Measurements from ENCODE around the gene PERCC1. TPM values are rescaled to one million over a fixed set of nuclear protein-coding genes. Genes with fewer than 3 reads are reported as not detected.

The PERCC1 gene
- total RNA-seq, 2 donors from 2014 or later, result 0.27 TPM; not detected in 1

DNA sequence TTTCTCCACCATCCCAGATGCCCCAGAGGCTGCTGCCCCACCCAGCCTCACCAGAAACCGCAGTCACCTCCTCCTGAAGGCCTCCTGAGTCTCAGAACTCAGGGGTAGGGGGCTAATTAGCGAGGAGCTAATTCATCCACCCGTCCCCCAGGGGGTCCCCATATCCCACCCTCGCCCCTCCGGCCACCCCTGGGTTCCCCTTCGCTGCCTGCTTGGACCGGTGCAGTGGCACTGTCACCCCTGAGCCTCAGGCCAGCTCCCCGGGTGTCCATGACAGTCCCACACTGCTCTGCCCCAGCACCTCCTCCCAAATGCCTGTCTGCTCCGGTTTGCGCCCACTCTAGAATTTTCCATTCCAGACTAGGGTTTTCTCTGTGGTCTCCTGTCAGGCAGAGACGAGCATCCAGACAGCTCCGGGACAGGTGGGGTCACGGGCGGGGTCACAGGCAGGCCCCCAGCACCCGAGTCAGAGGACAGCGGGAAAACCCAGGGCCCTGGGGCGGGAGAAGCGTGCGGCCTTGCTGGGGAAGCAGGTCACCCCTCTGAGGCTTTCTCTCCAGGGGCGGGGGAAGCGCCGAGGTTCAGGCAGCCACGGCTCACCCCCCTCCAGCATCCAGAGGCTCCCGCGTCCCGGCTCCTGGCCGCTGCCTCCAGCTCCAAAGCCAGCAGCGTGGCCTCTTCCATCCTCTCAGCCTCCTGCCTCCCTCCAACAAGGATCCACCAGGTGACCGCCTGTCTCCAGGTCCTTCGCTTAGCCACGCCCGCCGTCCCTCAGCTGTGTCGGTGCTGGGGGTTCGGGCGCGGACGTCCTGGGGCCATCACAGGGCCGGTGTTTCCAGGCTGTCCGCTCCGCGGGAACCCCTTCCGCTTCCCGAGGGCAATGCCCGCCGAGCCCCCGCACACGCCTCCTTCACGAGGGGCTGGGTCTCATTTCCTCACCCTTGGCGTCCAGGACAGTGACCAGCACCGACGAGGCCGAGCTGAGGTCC lies 3.1 kb upstream of the PERCC1 start:
- Mint-ChIP-seq H3K36me3 (no peaks in the 10 kb centered on the region), H3K9me3 (no peaks in the 10 kb centered on the region), H3K27ac (no peak overlapping the region)
- ATAC-seq (peak in 1 of 2 donors; percentile 3), DNase-seq (ENCODE audit: low spot score in 2 of 2) (no peak)

DNA sequence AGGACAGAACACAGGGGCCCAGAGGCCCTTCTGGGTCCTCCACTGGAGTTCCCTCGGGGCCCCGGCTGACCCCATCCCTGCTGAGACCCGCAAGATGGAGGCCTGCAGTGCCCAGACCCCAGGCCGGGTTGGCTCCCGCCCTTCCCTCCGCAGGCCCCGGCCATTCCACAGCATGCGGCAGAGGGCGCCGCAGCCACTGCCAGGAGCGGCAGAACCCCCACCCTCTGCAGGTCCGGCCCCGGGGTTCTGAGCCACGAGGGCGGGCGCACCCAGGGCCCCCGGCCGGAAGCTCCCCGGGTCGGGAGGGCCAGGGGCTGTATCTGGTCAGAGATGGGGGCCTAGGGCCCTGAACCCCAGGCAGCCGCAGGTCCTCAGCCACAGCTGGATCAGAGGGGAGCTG lies 2.4 kb upstream of the PERCC1 start:
- H3K27ac Mint-ChIP-seq, result no peak overlapping the region
- no peaks in the 10 kb centered on the region for H3K36me3 Mint-ChIP-seq
- peak; percentile 62 to 88 for ATAC-seq
- no peaks in the 10 kb centered on the region for H3K9me3 Mint-ChIP-seq
- peak in 1 of 2 donors; percentile 68 for DNase-seq (ENCODE audit: low spot score in 2 of 2)

DNA sequence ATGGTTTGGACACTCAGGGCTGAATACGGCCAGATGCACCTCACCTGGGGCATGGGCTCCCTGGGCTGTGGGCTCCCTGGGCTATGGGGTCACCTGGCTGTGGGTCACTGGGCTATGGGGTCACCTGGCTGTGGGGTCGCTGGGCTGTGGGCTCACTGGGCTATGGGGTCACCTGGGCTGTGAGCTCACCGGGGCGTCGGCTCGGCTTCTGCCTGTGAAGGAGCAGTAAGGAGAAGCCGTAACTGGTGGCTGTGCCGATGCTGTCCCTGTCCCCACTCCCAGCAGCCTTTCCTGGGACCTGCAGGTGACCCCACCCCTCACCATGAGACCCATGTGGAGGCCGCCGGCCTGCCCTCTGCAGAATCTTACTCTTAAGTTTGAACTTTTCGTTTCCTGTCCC lies 1.9 kb upstream of the PERCC1 start:
- ATAC-seq (no peak), DNase-seq (ENCODE audit: low spot score in 2 of 2) (no peak)
- H3K36me3 Mint-ChIP-seq, result no peaks in the 10 kb centered on the region
- peak overlapping the region in 1 of 2 donors; percentile 29 for H3K27ac Mint-ChIP-seq
- no peaks in the 10 kb centered on the region for H3K9me3 Mint-ChIP-seq

DNA sequence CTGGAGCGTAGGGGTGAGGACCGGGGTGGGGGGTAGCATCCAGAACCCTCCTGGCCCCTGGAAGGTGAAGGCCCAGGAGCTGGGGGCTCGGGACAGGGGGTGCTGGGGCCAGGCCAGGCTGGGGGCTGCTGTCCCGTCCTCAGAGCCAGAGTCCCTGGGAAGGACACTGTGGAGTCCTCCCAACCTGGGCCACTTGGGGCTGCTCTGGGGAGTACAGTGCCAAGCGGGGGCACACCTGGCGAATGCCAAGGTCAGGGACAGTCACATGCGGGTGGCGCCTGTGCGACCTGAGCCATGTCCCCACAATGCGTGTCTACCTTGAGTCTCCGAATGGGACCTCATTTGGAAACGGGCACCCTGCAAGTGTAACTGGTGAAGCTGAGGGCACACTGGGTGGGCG lies 1.2 kb upstream of the PERCC1 start:
- Mint-ChIP-seq H3K27ac (peak overlapping the region in 1 of 2 donors; percentile 29), H3K36me3 (no peaks in the 10 kb centered on the region), H3K9me3 (no peaks in the 10 kb centered on the region)
- ATAC-seq (no peak), DNase-seq (ENCODE audit: low spot score in 2 of 2) (no peak)

DNA sequence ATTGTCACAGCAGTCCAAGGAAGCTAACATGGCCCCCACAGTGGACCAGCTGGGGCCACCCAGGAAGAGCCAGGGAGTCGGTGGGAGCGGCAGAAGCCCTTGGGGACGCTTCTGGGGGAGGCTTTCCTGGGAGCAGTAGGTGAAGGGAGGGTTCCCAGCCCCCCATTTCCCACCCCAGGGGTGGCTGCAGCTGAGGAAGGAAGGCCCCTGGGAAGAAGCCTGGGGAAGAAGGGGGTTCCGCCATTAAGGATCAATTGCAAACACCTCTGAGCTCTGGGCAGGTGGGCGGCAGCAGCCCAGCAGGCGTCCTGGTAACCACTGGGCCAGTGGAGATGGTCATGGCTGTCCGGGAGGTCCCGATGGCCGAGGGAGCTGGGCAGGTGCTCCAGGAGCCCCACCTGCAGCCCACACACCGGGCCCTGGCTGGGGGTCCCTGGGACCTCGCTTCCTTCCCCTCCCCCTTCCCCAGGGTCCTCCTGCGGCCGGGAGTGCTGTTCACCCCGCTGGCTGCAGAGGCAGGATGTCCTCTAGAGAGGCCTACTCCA lies 592 bp upstream of the PERCC1 start:
- no peaks in the 10 kb centered on the region for H3K9me3 Mint-ChIP-seq
- H3K27ac Mint-ChIP-seq, result peak overlapping the region in 1 of 2 donors; percentile 29
- no peak for ATAC-seq
- no peaks in the 10 kb centered on the region for H3K36me3 Mint-ChIP-seq
- no peak for DNase-seq (ENCODE audit: low spot score in 2 of 2)

DNA sequence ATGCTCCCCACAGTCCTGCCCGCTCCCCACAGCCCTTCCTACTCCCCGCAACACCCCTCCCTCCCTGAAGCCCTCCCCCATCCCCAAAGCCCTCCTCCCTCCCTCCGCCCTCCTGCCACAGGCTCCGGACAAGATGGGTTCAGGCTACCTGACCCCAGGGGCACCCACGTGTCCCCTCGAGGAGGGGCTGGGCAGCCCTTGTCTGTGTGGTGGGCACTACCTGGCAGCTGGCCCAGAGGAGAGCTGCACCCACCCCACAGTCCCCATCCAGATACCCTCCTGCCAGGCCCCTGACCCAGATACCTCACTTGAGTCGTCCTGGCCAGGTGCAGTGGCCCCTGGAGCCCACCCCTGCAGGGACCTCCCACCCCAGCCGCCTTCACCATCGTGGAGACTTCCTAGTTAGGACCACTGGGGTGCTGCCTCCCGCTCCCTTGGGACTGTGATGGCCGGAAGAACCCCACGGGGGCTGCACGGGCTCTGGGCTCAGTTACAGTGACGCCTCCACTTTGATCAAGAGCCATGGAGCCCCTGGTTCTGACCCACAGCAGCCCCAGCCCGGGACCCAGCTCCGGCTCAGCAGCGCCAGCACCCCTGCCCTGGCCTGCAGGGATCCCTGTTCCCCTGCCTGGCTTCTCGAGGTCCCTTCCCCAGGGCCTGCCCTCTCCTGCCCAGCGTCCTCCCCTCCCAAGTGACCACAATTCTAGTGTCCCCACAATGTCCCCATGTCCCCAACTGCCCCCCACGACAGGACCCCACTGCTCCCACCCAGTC lies 806 bp downstream of the PERCC1 start:
- DNase-seq (ENCODE audit: low spot score in 2 of 2) (no peak), ATAC-seq (no peak)
- Mint-ChIP-seq H3K27ac (no peak overlapping the region), H3K9me3 (no peaks in the 10 kb centered on the region), H3K36me3 (no peaks in the 10 kb centered on the region)

DNA sequence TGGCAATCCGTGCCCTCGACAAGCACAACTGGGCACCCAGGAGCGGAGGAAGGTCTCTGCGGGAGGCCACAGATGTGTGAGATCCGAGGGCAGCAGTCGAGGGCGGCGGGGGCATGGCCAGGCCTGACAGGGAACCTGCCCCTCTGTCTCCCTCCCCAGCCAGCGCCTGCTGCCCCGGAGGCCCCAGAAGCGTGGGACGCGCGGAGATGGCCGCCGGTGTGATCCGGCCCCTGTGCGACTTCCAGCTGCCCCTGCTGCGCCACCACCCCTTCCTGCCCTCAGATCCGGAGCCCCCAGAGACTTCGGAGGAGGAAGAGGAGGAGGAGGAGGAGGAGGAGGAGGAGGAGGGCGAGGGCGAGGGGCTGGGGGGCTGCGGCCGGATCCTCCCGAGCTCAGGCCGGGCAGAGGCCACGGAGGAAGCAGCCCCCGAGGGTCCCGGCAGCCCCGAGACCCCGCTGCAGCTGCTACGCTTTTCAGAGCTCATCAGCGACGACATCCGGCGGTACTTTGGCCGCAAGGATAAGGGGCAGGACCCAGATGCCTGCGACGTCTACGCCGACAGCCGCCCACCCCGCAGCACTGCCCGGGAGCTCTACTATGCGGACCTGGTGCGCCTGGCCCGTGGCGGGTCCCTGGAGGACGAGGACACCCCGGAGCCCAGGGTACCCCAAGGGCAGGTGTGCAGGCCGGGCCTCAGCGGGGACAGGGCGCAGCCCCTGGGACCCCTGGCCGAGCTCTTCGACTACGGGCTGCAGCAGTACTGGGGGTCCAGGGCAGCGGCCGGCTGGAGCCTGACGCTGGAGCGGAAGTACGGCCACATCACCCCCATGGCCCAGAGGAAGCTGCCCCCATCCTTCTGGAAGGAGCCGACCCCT lies 1.7 kb downstream of the PERCC1 start:
- ATAC-seq (peak in 1 of 2 donors; percentile 8), DNase-seq (ENCODE audit: low spot score in 2 of 2) (no peak)
- no peaks in the 10 kb centered on the region for H3K36me3 Mint-ChIP-seq
- H3K27ac Mint-ChIP-seq, result no peak overlapping the region
- no peaks in the 10 kb centered on the region for H3K9me3 Mint-ChIP-seq

DNA sequence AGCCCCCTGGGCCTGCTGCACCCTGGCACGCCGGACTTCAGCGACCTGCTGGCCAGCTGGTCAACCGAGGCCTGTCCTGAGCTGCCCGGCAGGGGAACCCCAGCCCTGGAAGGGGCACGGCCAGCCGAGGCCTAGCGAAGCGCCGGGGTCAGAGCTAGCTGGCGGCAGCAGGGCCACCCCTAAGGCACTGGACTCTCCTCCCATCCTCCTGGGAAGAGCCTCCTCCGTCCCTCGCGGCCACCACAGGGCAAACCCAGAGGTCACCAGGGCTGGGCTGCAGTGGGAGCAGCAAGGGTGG lies 2.3 kb downstream of the PERCC1 start:
- Mint-ChIP-seq H3K9me3 (no peaks in the 10 kb centered on the region), H3K36me3 (no peaks in the 10 kb centered on the region), H3K27ac (no peak overlapping the region)
- ATAC-seq (no peak), DNase-seq (ENCODE audit: low spot score in 2 of 2) (no peak)

DNA sequence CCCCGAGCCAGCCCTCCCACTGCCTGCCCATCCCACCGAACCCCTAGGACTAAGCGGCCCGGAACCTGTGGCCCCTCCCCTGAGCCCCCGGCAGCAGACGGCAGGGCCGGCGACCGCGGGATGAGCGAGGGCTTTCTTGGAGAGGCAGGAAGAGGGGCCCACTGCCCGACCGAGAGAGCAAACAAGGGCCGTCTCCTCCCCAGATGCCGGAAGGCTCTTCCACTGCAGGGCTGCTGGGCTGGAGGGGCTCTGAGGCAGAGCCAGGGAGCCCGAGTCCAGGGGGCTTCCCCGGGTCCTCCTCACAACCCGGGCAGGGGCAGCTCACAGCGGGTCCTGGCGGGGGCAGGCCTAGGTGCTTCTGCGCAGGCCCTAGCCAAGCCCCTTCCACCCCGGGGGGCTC lies 2.9 kb downstream of the PERCC1 start:
- no peak for DNase-seq (ENCODE audit: low spot score in 2 of 2)
- Mint-ChIP-seq H3K27ac (no peak overlapping the region), H3K9me3 (no peaks in the 10 kb centered on the region), H3K36me3 (no peaks in the 10 kb centered on the region)
- no peak for ATAC-seq

DNA sequence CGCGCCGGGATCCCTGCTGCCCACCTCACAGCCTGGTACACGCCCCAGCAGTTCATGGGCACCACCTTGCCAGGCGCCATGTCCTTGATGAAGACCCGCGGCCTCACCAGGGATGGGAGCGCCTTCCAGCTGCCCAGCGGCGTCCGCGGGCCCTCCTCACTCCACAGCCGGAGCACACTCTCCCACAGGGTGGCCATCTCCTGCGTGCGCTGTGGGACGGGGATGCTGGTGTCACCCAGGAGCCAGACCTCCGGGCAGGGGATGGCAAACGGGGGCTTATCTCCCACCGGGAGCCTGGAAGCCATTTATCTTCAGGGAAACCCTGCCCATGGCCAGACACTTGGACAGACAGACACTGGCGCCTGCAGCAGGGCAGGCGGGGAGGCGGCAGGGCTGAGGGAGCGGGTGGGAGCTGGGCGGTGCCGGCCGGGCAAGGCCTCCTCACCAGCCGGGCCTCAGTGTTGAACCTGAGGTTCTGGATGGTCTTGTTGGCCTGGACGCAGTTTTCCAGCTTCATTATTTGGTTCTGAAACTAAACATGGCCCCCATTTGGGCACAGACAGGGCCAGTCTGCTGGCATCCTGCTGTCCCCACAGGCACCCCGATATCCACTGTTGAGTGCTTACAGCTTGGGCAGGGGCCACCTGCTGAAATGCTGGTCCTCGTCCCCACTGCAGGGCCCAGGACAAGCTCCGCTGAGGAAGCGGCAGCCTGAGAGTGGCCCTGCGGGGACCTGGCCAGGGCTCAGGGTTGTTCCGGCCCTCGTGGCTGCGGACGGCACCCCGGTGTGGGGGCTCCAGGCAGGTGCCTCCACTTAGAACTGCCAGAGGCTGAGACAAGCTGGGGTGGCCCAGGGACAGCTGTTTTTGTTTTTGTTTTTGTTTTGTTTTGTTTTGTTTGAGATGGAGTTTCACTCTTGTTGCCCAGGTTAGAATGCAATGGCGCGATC lies 4.0 kb downstream of the PERCC1 start:
- DNase-seq (ENCODE audit: low spot score in 2 of 2), result no peak
- H3K36me3 Mint-ChIP-seq, result no peaks in the 10 kb centered on the region
- ATAC-seq, result no peak
- H3K9me3 Mint-ChIP-seq, result no peaks in the 10 kb centered on the region
- H3K27ac Mint-ChIP-seq, result no peak overlapping the region

DNA sequence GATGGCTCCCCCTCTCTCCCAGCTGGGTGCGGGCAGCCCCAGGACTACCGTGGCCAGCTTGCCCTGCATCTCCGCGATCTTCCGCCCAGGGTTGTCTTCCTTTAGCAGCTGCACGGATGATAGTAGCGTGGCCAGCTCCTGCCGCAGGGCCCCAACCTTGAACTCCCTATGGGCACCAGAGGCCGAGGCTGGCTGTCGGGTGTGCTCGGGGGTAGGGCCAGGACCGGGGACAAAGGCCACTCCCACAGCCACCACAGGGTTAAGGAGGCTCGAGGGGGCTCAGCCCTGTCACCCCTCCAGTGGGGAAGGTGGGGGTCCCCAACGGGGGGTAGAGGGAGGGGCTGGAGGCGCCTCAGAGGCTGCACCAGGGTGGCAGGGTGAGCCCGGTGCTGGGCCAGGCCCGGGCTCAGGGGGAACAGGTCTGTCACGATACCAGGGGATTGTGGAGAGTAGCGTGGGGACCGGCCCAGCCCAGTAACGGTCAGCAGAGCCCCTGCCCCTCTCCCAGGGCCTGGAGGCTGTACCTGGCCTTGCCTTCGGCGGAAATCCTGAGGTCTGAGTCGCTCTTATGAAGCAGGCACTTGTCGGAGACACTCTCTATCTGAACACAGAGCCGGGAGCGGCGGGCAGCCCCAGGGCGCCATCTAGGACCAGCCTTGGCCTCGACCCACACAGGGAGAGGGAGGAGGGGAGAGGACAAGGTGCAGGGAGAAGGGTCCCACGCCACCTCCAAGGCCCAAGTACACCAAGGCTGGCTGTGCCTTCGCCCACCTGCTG lies 5.2 kb downstream of the PERCC1 start:
- H3K36me3 Mint-ChIP-seq, result no peaks in the 10 kb centered on the region
- H3K9me3 Mint-ChIP-seq, result no peaks in the 10 kb centered on the region
- no peak overlapping the region for H3K27ac Mint-ChIP-seq

DNA sequence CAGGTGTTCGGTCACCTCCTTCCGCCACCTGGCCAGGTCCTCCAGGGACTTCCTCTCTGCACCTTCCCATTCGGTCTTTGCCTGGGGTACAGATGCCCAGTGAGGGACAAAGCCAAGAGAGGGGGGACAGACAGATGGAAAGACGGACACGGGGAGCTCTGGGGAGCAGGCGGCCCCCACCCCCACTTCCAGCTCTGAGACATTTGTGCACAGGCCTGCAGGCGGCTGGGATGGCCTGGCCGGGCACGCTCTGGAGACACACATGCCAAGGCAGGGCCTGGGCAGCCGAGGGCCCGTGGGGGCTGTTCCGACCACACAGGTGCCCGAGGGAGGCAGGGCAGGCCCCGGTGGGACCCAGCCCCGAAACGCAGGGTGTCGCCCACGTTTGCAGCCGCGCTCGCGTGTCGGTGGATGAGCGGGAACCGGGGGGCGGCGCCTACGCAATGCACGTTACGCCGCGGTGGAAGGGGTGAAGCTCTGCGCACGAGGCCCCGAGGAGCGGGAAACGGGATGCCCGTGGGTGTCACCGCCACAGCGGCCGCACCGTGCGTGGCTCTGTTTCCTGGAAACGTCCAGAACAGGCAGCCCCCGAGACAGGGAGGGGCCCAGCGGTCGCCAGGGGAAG lies 6.0 kb downstream of the PERCC1 start:
- no peak overlapping the region for H3K27ac Mint-ChIP-seq
- H3K36me3 Mint-ChIP-seq, result no peaks in the 10 kb centered on the region
- H3K9me3 Mint-ChIP-seq, result no peaks in the 10 kb centered on the region
- ATAC-seq, result no peak
- DNase-seq (ENCODE audit: low spot score in 2 of 2), result no peak

More for the DNA sequence above, 5.2 kb downstream of the PERCC1 start:
- DNase-seq (ENCODE audit: low spot score in 2 of 2) (no peak), ATAC-seq (no peak)

DNA sequence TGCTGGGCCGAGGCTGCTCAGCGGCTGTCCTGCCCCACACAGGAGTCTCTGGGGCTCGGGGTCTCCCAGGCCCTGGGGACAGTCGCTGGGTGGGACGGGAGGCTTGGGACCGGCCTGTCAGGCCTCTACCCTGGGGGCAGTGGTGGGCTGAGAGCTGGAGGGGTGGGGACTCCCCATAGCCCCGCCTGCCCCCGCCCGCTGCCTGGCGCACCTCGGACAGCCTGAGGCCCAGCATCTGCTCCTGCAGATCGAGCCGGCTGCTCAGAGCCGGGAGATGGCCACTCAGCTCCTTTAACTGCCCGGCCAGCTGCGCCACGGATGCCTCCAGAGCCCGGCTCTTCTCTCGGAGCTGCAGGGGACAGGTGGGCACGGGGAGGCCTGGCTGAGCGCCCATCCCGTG lies 6.7 kb downstream of the PERCC1 start:
- Mint-ChIP-seq H3K9me3 (no peaks in the 10 kb centered on the region), H3K27ac (no peak overlapping the region), H3K36me3 (no peaks in the 10 kb centered on the region)
- ATAC-seq, result no peak
- DNase-seq (ENCODE audit: low spot score in 2 of 2), result no peak

DNA sequence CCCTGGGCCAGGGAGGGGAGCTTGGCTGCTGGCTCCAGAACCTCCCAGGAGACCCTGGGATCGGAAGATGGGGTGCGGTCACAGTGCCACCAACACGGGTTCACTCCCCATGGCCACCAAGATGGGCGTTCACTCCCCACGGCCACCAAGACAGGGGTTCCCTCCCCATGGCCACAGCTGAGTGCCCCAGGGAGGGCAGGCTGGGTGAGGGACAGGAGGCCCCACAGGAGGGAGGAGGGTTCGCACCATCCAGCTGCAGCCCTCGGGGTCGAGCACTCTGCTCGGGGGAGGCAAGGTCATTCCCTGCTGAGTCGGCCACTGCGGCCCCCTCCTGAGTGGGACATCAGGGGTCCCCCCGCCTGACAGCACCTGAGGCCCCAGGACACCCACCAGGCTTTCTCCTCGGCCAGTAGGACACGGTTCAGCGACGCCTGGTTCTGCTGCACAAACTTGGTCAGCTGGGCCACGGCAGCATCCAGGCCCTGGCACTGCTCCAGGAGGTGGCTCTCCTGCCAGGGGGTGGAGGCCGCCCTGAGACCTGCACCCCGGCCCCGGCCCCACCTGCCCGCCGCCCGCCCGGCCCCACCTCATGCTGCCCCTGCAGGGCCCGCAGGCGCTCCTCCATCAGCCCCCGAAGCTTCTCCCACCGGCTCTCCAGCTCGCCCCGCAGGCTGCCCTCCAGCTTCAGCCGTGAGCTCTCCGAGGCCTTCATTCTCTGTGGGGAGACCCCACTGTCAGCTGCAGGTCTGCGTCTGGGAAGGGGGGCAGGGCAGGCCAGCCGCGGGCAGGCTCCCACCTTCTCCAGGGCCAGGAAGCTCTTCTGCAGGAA lies 7.6 kb downstream of the PERCC1 start:
- Mint-ChIP-seq H3K9me3 (no peaks in the 10 kb centered on the region), H3K36me3 (no peaks in the 10 kb centered on the region), H3K27ac (no peak overlapping the region)
- ATAC-seq, result no peak
- DNase-seq (ENCODE audit: low spot score in 2 of 2), result no peak

All from activated naive CD4-positive, alpha-beta T cell treated with anti-CD3 and anti-CD28 coated beads, Interleukin-2, amount 50 U/mL, for 72 hours (primary cell).